HG02623 (cell line): ENCODE data around the gene SLC4A7.
"Not testable (repeated sequence)": the region's sequence is repeated elsewhere in the genome, so short reads cannot be mapped to it uniquely, and the experiment has no call there.

ENCODE experiments used
- ATAC-seq: cut with Tn5 transposase; IDR thresholded peaks from one replicate; pipeline ENCODE4 v1.9.1; 2021; ENCODE audit warnings: moderate library complexity; ENCODE audit not compliant: unreplicated experiment

SLC4A7 gene

GRCh38 chr3:27484015-27484844 is at the start of gene SLC4A7:
Gene SLC4A7, minus strand, starts transcription at chr3:27484384. Its CDS starts 258 bp downstream, at chr3:27484126.
- peak; percentile 94 for ATAC-seq

GRCh38 chr3:27533261-27533607 is 49.0 kb upstream of the SLC4A7 start:
- ATAC-seq, result no peak

GRCh38 chr3:27532426-27533260 is 48.5 kb upstream of the SLC4A7 start:
- no peak for ATAC-seq

- ATAC-seq, result not testable (repeated sequence)
Observed at GRCh38 chr3:27531193-27531751, 47.1 kb upstream of the SLC4A7 start.

GRCh38 chr3:27528791-27529190 is 44.6 kb upstream of the SLC4A7 start:
- ATAC-seq, result no peak

- no peak for ATAC-seq
Observed at GRCh38 chr3:27526614-27527315, 42.6 kb upstream of the SLC4A7 start.

- ATAC-seq, result no peak
Observed at GRCh38 chr3:27521872-27522265, 37.7 kb upstream of the SLC4A7 start.

- no peak for ATAC-seq
Observed at GRCh38 chr3:27521179-27521871, 37.1 kb upstream of the SLC4A7 start.

GRCh38 chr3:27511724-27512422 is 27.7 kb upstream of the SLC4A7 start:
- ATAC-seq, result no peak

- no peak for ATAC-seq
Observed at GRCh38 chr3:27509376-27509775, 25.2 kb upstream of the SLC4A7 start.

GRCh38 chr3:27508424-27508823 is 24.2 kb upstream of the SLC4A7 start:
- ATAC-seq, result no peak

GRCh38 chr3:27507515-27508266 is 23.5 kb upstream of the SLC4A7 start:
- ATAC-seq, result no peak

GRCh38 chr3:27507111-27507510 is 22.9 kb upstream of the SLC4A7 start:
- ATAC-seq, result no peak

GRCh38 chr3:27504749-27505148 is 20.6 kb upstream of the SLC4A7 start:
- no peak for ATAC-seq

- no peak for ATAC-seq
Observed at GRCh38 chr3:27503526-27503925, 19.3 kb upstream of the SLC4A7 start.

GRCh38 chr3:27501759-27502158 is 17.6 kb upstream of the SLC4A7 start:
- no peak for ATAC-seq

- ATAC-seq, result no peak
Observed at GRCh38 chr3:27500986-27501385, 16.8 kb upstream of the SLC4A7 start.

GRCh38 chr3:27500035-27500434 is 15.9 kb upstream of the SLC4A7 start:
- ATAC-seq, result no peak

GRCh38 chr3:27494784-27495183 is 10.6 kb upstream of the SLC4A7 start:
- ATAC-seq, result no peak
